GM23248 (cell line): ENCODE results near the gene SPATS1.

ENCODE experiments used
- EZH2 ChIP-seq: fragments of 200-600 bp; sonication (generic); IDR thresholded peaks from 2 replicates; pipeline ENCODE4 v1.6.1; 2018; ENCODE audit warnings: antibody characterized with exemption, mild to moderate bottlenecking; ENCODE audit not compliant: insufficient read depth, poor library complexity, severe bottlenecking
- EZH2phosphoT487 ChIP-seq: fragments of 200-600 bp; sonication (generic); IDR thresholded peaks from 2 replicates; pipeline ENCODE4 v1.6.1; 2018; ENCODE audit warnings: antibody characterized with exemption, moderate library complexity, mild to moderate bottlenecking, low read depth; ENCODE audit not compliant: insufficient read depth

DNA sequence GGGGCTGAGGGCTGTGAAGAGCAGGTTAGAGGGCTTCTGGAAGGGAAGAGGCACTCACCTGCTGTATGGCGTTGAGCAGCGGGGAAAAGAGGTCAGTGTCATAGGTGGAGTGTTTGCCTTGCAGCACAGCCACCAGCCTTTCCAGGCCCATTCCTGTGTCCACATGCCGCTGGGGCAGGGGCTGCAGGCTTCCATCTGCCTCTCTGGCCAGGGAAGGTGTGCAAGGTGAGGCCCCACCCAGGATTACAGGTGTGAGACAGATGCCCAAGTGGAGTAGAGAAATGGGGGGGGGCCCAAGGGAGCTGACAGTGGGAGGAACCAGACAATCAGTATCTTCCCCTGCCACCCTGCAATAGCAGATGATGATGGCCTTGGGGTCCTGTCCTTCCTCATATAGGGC is 32.2 kb upstream of the SPATS1 start:
- TF ChIP-seq EZH2 (no peak), EZH2phosphoT487 (no peak)
